Measurements from ENCODE around the gene TDRD5.
"Not testable (repeated sequence)": the region's sequence is repeated elsewhere in the genome, so short reads cannot be mapped to it uniquely, and the experiment has no call there.

The TDRD5 gene

DNA sequence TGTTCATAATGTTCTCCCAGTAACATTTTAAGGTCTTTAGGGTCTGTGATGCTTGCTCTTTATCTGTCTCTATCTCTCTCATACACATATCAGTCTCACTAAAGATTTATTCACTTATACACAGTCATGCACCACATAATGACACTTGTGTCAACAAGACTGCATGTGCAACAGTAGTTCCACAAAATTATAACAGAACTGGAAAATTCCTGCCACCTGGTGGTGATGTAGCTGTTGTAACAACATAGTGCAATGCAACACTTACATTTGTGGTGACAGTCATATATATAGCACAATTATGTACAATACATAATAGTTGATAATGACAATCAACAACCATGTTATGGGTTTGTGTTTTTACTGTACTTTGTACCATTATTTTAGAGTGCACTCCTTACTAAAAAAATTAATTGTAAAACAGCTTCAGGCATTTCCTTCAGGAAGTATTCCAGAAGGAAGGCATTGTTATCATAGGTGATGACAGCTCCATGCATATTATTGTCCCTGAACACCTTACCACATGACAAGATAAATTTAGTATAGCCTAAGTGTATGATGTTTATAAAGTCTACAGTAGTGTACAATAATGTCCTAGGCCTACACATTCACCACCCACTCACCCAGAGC lies 8.1 kb downstream of the TDRD5 start:
- DNase-seq: peak in 1 of 5 experiments; percentile 28

DNA sequence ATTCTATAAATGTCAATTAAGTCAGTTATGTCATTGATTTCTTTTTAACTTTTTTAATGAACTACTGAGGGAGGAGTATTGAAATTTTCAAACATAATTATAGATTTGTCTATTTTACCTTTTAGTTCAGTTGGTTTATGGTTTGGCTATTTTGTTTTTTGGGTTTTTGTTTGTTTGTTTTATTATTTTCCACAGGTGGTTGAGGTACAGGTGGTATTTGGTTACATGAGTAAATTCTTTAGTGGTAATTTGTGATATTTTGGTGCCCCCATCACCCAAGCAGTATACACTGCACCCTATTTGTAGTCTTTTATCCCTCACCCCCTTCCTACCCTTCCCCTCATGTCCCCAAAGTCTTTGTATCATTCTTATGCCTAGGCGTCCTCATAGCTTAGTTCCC lies 9.5 kb downstream of the TDRD5 start:
- no peak for DNase-seq

DNA sequence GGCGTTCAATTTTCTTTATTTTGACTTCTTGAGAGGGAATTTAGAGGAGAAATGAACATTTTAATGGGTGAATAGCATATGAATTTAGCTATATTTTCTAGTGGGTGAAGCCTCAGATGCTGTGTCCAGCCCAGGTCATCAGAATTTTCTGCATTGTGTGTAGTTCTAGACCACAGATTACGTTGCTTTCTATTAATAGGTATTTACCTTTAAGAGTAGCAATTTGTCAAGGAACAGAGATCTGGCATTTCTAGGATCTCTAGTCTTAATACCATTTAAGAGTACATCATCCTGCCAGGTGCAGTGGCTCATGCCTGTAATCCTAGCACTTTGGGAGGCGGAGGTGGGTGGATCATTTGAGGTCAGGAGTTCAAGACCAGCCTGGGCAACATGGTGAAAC lies 20.7 kb downstream of the TDRD5 start:
- DNase-seq: no peak

DNA sequence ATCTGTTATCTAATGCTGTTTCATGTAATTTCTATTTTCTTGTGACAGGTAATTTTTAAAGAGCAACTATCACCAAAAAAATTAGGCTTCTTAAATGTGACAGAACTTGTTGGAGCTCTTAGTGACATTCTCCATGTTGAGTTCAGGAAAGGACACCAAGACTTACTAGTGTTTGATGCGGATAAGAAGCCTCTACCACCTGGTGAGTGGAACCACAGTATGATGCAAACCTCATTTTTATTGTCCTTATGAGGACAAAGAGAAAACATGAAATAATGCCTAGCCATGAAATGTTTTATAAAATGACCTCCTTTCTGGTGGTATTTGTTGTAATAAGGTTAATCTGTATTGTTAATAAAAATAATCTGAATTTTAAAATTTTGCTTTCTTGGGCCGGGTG lies 39.1 kb downstream of the TDRD5 start:
- no peak for DNase-seq

DNA sequence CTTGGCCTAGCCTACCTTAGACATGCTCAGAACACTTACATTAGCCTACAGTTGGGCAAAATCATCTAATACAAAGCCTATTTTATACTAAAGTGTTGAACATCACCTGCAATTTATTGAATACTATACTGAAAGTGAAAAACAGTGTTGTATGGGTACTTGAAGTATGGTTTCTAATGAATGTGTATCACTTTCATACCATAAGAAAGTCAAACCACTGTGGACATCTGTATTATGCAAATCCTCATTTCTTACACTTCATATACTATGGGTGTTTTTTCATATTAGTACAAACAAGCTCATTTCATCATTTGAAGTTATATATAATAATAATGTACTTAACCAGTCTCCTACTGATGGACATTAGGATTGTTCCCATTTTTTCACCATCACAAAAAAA lies 41.2 kb downstream of the TDRD5 start:
- DNase-seq: no peak

DNA sequence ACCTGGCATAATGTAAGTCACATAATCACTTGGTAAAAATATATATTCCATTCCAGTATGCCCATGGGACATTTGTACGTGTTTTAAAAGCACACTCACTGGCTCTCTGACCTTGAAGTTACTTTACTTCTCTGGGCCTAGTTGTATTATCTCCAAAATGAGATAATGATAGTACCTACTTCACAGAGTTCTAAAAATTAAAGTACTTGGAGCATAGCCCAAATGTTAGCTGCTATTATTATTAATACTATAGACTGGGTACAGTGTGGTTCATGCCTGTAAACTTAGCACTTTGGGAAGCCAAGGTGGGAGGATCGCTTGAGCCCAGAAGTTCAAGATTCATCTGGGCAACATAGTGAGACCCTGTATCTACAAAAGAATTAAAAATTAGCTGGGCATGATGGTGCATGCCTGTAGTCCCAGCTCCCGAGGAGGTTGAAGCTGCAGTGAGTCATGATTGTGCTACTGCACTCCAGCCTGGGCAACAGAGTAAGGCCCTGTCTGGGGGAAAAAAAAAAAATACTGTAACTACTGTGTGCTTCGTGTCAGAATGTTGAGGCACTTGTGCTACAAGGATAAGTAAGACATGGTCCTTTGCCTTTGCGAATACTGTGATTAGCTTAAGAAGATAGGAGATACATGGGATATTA lies 45.7 kb downstream of the TDRD5 start:
- no peak for DNase-seq

DNA sequence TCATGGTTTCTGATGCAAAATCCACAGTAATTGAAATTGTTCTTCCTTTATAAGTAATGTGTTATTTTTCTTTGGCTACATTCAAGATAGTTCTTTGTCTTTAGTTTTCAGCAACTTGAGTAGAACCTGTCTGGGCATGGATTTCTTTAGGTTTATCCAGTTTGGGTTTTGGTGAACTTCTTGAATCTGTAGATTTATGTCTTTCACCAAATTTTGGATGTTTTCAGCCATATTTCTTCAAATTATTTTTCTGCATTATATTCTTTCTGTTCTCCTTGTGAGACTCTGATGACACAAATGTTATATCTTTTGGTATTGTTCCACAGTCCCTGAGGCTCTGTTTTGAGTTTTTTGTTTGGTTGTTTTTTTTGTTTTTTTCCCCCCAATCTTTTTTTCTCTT lies 69.4 kb downstream of the TDRD5 start:
- DNase-seq: no peak

DNA sequence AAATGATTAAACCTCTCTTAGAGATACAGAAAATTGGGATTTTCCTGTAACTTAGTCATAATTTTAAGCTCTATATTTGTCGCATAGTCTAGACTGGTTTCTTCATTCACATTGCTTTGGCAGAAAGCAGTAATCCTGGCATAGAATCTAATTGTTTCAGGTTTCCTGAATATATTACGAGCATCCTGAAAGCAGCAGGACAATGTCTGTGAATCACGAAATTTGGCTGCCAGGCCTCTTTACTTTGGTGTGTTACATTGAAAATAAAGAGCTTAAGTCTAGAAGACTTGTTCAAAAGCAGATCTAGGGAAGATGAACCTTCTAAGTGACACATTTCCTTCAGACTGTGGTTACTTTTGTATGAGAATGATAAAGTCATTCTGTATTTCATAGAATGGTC lies 72.2 kb downstream of the TDRD5 start:
- no peak for DNase-seq

DNA sequence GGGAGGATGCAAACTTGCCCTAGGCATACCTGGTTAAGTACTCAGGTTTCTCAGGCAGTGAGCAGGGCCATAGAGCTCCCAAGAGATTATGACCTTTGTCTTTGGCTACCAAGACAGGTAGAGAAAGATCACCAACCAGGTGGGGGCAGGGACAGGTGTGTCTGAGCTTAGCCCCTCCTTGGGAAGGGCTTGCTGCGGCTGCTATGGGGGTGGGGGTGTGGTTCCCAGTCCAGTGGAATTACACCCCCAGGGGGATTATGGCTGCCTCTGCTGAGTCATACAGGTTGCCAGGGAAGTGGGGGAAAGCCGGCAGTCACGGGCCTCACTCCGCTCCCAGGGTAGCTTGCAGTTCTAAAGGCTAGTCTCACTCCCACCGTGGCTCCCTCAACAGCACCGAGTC lies 86.2 kb downstream of the TDRD5 start:
- no peak for DNase-seq

DNA sequence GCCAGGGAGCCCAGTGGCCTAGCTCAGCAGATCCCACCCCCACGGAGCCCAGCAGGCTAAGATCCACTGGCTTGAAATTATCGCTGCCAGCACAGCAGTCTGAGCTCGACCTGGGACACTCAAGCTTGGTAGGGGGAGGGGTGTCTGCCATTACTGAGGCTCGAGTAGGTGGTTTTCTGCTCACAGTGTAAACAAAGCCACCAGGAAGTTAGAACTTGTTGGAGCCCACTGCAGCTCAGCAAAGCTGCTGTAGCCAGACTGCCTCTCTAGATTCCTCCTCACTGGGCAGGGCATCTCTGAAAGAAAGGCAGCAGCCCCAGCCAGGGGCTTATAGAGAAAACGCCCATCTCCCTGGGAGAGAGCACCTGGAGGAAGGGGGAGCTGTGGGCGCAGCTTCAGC lies 102.9 kb downstream of the TDRD5 start:
- not testable (repeated sequence) for DNase-seq

DNA sequence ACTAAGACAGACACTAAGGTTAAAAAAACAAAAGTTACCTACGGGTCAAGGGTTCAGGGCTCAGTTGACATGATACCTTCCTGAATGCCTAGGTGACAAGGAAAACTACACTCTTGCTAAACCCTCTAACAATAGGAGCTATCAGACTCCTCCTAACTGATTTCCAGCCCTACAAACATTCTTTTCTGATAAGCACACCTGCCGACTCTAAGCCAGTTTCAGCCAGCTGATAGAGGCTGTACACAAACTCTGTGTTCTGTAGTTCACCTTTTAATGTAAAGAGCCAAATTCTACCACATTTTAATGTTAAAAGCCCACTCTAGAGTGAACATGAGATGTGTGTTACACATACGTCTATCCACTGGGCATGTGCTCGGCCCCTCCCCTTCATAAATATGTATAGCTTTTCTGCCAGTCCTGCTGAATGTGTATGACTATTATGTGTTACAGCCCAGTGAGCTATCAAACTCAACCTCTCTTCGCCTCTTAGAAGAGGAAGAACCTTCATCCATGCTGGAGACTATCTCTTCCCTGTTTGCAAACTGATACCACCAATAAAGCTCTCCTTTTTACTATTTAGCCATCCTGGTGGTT lies 111.4 kb downstream of the TDRD5 start:
- DNase-seq: no peak

DNA sequence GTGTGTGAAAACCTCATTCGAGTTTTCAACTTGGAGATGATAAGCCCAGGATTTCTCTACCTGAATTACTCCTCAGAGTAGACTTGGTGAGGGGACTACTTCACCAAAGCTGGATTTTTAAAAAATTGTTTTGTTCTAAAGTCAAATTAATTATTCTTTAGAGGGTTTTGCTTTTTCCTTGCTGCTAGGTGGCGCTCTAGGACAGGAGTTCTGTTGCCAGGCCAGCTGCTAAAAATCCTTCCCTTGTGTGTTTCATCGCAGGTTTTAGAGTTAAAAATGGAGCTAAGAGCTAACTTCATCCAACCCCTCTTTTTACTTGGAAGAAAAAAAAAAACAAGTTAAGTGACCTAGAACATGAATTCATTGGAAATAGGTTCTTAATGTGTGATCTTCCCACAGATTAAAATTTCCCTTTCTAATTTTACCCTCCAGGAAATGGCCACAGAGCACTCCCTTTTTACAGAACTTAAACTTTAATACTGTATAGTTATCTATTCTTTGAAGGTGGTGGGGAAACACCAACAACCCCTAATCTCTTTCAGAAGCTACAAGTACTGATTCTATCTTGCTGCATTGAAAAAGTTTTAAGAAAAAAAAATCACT lies 114.8 kb downstream of the TDRD5 start:
- DNase-seq: peak in 4 of 5 experiments; percentile 7 to 62 (median 32)

DNA sequence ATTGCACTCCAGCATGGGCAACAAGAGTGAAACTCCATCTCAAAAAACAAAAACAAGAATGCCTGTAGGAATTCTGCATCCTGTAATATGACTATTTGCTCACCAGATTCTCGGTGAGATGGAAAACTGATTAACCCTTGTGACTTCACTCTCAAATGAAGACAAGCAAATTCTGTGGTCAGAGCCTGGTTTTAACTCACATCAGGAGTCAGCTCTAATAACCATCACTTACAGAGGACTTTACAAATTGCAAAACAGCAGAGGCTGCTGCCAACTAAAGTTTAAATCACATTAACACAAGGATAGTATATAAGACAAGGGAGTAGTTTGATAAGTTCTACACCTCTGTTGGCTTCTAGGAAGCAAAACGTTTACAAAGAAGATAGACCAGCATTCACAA lies 115.8 kb downstream of the TDRD5 start:
- no peak for DNase-seq

DNA sequence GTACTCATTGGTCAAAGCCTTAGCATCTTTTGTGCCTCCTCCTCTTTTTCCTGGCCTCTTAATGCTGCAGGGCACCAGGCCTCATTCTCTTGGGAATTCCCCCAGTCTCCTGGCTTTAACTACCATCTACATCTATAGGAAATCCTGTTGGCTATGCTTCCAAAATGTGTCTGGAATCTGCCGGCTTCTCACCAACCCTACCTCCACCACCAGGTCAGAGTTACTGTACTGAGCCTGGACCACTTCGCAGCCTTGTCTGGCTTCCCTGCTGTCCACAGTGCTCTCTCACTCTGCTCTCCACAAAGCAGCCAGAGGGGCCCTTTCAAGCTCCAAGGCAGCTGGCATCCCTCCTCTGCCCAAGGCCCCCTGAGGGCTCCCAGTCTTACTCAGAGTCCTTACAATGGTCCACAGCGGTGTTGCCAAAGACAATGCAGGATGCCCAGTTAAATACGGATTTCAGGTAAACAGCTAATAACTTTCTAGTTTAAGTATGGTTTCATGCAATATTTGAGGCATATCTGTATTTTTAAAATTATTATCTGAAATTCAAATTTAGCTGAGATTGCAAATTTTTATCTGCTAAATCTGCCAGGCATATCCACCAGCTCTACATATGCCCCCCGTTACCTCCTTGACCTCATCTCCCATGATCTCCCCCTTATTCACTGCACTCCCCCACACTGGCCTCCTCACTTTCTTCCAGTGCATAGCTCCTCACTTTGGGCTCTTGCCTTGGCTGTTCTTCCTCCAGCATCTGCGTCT lies 117.0 kb downstream of the TDRD5 start:
- DNase-seq: no peak

DNA sequence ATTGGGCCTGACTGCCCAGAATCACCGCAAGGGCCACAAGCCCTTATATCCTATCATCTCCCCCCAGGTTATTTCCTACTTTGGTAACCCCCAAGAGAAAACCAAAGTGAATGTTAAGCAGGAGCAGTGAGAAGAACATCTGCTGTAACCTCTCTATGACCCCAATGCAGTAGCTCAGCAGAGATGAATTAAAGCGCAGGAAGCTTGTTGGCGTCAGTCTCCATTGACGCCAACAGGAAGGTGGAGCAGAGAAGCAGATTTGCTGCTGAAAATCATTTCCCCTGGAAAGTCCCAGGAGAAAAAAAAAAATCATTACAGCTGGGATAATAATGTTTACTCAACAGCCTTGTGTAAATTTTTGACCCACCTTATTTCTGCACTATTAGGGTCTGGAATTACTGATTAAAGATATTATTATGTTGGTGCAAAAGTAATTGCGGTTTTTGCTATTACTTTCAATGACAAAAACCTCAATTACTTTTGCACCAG lies 118.3 kb downstream of the TDRD5 start:
- DNase-seq: peak in 3 of 5 experiments; percentile 24 to 35 (median 27)

DNA sequence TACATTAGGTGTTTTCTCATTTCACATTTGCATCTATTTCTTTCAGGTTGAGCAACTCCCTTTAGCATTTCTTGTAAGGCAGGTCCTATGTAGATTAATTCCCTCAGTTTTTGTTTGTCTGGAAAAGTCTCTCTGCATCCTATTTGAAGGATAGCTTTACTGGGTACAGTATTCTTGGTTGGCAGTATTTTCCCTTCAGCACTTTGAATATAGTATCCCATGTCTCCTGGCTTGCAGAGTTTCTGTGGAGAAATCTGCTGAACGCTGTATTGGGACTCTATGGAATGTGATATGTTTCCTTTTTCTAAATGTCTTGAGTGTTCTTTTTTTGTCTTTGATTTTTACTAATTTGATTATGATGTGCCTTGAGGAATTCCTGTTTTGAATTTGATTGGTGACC lies 122.5 kb downstream of the TDRD5 start:
- DNase-seq: no peak

DNA sequence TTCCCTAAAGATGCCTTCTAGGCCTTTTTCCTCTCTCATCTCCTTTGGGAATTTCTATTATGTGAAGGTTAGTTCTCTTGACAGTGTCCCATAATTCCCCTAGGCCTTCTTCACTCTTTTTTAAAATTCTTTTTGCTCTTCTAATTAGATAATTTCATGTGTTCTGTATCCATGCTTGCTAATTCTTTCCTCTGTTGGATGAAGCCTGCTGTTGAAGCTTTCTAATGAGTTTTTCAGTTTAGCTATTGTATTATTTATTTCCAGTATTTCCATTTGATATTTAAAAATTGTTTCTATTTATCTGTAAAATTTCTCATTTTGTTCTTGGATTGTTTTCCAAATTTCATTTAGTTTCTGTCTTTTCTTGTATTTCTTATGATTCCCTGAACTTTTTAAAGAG lies 123.0 kb downstream of the TDRD5 start:
- DNase-seq: no peak

DNA sequence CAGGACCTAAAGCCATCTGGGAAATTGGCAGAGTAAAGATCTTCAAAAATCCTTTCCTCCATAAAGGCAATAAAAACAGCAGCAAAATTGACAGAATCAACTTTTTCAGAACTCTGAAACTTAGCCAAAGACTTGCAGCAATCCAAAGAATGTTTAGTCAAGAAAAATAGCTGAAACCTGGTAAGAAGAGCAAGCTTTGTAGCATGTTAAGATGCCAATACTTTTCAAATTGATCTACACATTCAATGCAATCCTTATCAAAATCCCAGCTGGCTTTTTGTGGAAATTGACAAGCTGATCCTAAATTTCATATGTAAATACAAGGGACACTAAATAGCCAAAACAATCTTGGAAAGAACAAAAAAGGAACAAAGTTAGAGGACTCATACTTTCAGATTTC lies 127.6 kb downstream of the TDRD5 start:
- DNase-seq: no peak

DNA sequence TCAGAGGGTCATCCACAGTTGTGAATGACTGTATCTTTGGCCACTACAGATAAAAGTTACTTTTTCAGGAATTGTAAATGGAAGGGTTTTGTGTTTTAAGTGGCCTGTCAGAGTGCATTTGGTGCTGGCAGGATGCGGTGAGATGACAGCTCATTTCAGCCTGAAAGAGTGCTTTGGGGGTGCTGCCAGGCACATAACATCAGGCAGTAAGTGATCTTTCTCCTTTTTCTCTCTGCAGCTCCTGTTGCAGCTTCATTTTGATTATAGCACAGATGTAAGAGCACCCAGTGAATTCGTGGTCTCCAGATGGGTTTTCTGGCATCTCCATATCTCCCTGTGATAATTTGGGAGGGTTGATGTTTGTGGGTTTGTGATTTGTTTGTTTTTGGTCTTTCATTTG lies 136.6 kb downstream of the TDRD5 start:
- DNase-seq: peak in 1 of 5 experiments; percentile 46

DNA sequence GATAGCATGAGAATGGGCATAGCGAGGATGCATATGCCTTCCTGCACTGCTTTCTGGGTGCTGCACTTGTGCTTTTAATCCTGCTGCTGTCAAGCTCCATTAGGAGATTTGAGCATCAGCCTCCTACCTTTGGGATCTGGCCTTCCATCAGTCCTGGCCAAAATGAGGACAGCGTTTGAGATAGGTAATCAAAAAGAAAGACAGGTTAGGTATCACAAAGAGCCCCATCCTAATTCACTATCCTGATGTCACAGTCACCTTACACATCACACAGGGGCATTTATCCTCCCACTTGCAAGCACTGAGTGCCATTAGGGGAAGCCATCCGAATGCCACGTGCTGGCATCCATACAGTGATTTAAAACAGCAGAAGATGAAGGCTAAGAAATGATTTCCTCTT lies 138.2 kb downstream of the TDRD5 start:
- no peak for DNase-seq

DNA sequence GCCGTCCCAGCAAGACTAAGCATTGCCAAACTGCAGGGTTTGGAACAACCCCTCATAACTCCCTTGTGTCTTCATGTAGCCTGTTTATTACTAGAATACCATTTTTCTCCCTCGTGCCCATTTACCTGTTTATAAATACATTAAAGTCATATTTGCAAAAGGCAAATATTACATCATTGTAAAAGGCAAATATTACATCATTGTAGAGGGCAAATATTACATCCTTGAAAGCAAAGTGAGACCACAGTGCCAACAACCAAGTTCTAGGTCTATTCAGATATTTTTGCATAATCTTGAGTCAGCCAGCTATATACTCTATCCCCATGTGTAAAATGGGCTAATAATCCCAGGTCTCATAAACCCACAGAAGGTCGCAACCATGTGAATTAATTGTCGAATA lies 140.0 kb downstream of the TDRD5 start:
- no peak for DNase-seq
